Suprapubic skin (tissue), 4 donors: ENCODE data around the gene FBXL13. TPM values are rescaled to one million over a fixed set of nuclear protein-coding genes. Genes with fewer than 3 reads are reported as not detected.
"Not testable (repeated sequence)": the region's sequence is repeated elsewhere in the genome, so short reads cannot be mapped to it uniquely, and the experiment has no call there.

Experiments
- DNase-seq, 2 donors: peaks; one replicate each; pipeline ENCODE4 v3.0.0-alpha.2; 2019; ENCODE audit warnings: low spot score in 2 of 2
- H3K27ac ChIP-seq: fragments of 200-600 bp; sonication (generic); one replicate; pipeline ENCODE4 v1.5.1; 2019
- H3K27me3 ChIP-seq: fragments of 200-600 bp; sonication (generic); one replicate; pipeline ENCODE4 v1.5.1; 2019
- H3K36me3 ChIP-seq: fragments of 200-600 bp; sonication (generic); one replicate; pipeline ENCODE4 v1.5.1; 2019
- H3K4me1 ChIP-seq: fragments of 200-600 bp; sonication (generic); one replicate; pipeline ENCODE4 v1.5.1; 2019
- H3K4me3 ChIP-seq: fragments of 200-600 bp; sonication (generic); one replicate; pipeline ENCODE4 v1.5.1; 2019; ENCODE audit warnings: mild to moderate bottlenecking
- H3K9me3 ChIP-seq: fragments of 200-600 bp; sonication (generic); one replicate; pipeline ENCODE4 v1.5.1; 2019
- EP300 ChIP-seq: sonication (generic); formaldehyde crosslinking; IDR thresholded peaks from one replicate; pipeline ENCODE4 v1.6.1; 2017; ENCODE audit warnings: antibody characterized with exemption
- POLR2A ChIP-seq, 2 donors: fragments of 450-650 bp; IDR thresholded peaks; one replicate each; pipeline ENCODE4 v1.6.1; 2017; ENCODE audit warnings: antibody characterized with exemption in 2 of 2, mild to moderate bottlenecking in 2 of 2, moderate library complexity in 2 of 2
- POLR2AphosphoS5 ChIP-seq, 3 donors: sonication (generic); formaldehyde crosslinking; IDR thresholded peaks; one replicate each; pipeline ENCODE4 v1.6.1; 2017; ENCODE audit warnings: antibody characterized with exemption in 3 of 3
- WGBS: methylation state at CpG from one replicate; pipeline ENCODE4 v1.1.5; 2018; 5-methylcytosine and 5-hydroxymethylcytosine counted together
- total RNA-seq, 4 donors: library from RNA; depleted of rRNA; stranded (reverse); fragments of >200 nt; gene quantifications; one replicate each; pipeline ENCODE4 v1.1.0, GENCODE V29; 2016
- TF ChIP-seq, protein P1 (sequence below), 2 donors: fragments of 200-600 bp in 1 of 2; fragments of 450-650 bp in 1 of 2; sonication (generic) in 1 of 2; IDR thresholded peaks; one replicate each; pipeline ENCODE4 v1.5.1; 2016 to 2019; ENCODE audit warnings: antibody characterized with exemption in 2 of 2, mild to moderate bottlenecking in 1 of 2, moderate library complexity in 1 of 2

FBXL13 gene
- total RNA-seq, 4 donors from 2014 or later, result 0.30 to 1.4 (median 0.81) TPM

DNA sequence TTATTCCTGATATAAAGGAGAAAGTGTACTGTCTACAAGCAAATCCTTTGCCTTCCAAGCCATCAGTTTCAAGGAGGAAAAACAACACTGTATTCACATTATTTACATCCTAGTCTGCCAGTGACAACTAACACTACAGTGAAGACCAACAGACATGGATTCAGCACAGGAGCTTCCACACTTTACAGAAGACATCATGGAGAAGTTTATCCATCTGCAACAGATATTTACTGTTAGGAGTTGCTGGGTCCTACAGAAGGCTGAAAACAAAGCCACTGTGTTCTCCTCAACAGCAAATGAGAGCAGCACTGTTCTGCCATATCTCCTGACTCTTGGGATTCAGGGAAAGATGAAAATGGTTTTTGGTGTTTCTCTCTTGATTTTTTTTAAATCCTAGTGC is 42.4 kb upstream of the FBXL13 start:
- no peak for DNase-seq
- H3K9me3 ChIP-seq, result no peaks in the 10 kb centered on the region
- H3K36me3 ChIP-seq, result peaks cover 8% of the 10 kb centered on the region
- no peak overlapping the region for H3K4me3 ChIP-seq
- TF ChIP-seq POLR2AphosphoS5 (IDR thresholded peaks at IDR 0.05), result no peak
- H3K27ac ChIP-seq, result no peak overlapping the region
- H3K27me3 ChIP-seq, result no peaks in the 10 kb centered on the region
- no peaks in the 10 kb centered on the region for H3K4me1 ChIP-seq

DNA sequence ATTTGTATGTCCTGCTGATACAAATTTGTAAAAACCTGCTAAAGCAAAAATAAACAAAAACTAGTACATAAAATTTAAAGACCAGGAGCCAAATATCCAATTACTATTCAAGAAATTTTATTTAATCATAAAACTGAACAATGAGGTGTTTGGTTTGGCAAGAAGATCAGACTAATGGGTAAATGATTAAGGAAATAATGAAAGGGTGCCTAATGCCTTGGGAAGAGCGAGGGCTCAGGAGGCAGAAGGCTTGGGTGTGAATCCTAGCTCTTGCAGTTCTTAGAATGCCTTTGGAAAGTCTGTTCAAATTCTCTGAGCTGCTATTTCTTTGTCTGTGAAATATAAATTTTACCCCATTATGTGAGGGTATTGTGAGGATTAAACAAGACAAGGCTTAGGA is 41.9 kb upstream of the FBXL13 start:
- no peaks in the 10 kb centered on the region for H3K4me1 ChIP-seq
- DNase-seq, result no peak
- 91% methylated on average over 1 of the region's 1 CpG for WGBS

DNA sequence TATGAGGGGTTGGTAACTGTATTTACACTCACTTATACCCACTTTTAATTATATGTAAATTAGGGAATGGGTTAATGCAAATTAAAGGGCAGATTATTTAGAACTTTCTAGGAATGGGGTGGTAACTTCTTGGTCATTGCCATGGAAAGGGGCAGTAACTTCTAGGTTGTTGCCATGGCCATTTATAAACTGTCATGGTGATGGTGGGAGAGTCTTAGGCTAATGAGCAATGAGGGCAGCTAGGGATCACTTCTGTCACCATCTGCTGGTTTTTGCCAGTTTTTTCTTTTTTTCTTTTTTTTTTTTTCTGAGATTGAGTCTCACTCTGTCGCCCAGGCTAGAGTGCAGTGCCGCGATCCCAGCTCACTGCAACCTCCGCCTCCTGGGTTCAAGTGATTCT is 41.2 kb upstream of the FBXL13 start:
- no peak for DNase-seq
- H3K36me3 ChIP-seq, result peaks cover 8% of the 10 kb centered on the region
- no peak overlapping the region for H3K27ac ChIP-seq
- no peaks in the 10 kb centered on the region for H3K4me1 ChIP-seq
- no peak overlapping the region for H3K4me3 ChIP-seq
- no peak for TF ChIP-seq POLR2A (IDR thresholded peaks at IDR 0.05)
- TF ChIP-seq POLR2AphosphoS5 (IDR thresholded peaks at IDR 0.05), result no peak
- TF ChIP-seq, protein P1, sequence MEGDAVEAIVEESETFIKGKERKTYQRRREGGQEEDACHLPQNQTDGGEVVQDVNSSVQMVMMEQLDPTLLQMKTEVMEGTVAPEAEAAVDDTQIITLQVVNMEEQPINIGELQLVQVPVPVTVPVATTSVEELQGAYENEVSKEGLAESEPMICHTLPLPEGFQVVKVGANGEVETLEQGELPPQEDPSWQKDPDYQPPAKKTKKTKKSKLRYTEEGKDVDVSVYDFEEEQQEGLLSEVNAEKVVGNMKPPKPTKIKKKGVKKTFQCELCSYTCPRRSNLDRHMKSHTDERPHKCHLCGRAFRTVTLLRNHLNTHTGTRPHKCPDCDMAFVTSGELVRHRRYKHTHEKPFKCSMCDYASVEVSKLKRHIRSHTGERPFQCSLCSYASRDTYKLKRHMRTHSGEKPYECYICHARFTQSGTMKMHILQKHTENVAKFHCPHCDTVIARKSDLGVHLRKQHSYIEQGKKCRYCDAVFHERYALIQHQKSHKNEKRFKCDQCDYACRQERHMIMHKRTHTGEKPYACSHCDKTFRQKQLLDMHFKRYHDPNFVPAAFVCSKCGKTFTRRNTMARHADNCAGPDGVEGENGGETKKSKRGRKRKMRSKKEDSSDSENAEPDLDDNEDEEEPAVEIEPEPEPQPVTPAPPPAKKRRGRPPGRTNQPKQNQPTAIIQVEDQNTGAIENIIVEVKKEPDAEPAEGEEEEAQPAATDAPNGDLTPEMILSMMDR (IDR thresholded peaks at IDR 0.05), result no peak
- TF ChIP-seq EP300, result no peak
- 97% methylated on average over 4 of the region's 4 CpGs for WGBS
- no peaks in the 10 kb centered on the region for H3K9me3 ChIP-seq
- no peaks in the 10 kb centered on the region for H3K27me3 ChIP-seq

More for the DNA sequence above, 41.9 kb upstream of the FBXL13 start:
- Histone ChIP-seq H3K4me3 (no peak overlapping the region), H3K36me3 (peaks cover 8% of the 10 kb centered on the region), H3K27me3 (no peaks in the 10 kb centered on the region), H3K27ac (no peak overlapping the region), H3K9me3 (no peaks in the 10 kb centered on the region)
- TF ChIP-seq, protein P1 (IDR thresholded peaks at IDR 0.05), result no peak
- no peak for TF ChIP-seq EP300
- TF ChIP-seq POLR2A (IDR thresholded peaks at IDR 0.05), result no peak
- no peak for TF ChIP-seq POLR2AphosphoS5 (IDR thresholded peaks at IDR 0.05)

DNA sequence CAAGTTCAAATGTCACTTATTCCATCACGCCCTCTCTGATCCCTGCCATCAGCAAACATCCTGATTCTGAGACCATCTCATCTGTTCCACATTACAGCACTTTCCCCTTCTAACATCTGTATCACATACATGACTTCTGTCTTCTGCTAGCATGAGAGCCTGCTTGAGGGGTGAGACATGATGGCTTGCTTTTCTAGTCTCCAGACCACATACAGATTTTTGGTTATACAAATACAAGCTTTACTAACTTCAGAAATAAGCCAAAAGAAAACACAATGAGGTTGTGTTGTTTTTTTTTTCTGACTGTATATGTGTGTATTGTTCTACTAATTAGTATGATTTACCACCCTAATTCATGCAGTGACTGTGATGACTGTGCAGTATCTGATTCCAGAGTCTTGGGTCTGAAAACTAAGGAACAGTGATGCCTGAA is 40.0 kb upstream of the FBXL13 start:
- Histone ChIP-seq H3K27me3 (no peaks in the 10 kb centered on the region), H3K4me1 (no peaks in the 10 kb centered on the region), H3K36me3 (peaks cover 3% of the 10 kb centered on the region), H3K9me3 (no peaks in the 10 kb centered on the region), H3K27ac (no peak overlapping the region), H3K4me3 (no peak overlapping the region)
- TF ChIP-seq POLR2A (IDR thresholded peaks at IDR 0.05) (no peak), POLR2AphosphoS5 (IDR thresholded peaks at IDR 0.05) (no peak), EP300 (no peak)
- TF ChIP-seq, protein P1 (IDR thresholded peaks at IDR 0.05), result no peak
- no peak for DNase-seq
- 69% methylated on average over 1 of the region's 1 CpG for WGBS

DNA sequence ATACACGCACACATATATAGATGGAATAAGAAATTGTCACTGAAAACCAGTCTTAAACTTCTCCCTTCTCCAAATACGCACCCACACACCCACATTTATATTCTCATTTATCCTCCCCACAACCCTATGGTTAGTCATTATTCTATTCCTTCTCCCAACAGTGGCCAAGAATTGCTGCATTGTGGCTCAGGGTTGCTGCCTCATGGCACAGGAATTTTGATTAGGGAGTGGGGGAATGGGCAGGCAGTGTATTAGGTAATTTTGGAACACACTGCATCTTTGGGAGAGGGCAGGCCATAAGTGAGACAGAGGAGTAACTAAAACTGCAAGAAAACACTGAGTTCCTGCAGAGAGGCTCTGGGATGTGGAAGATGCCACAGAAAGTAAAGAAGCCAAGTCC is 38.6 kb upstream of the FBXL13 start:
- TF ChIP-seq POLR2AphosphoS5 (IDR thresholded peaks at IDR 0.05) (no peak), EP300 (no peak), POLR2A (IDR thresholded peaks at IDR 0.05) (no peak)
- TF ChIP-seq, protein P1 (IDR thresholded peaks at IDR 0.05), result no peak

DNA sequence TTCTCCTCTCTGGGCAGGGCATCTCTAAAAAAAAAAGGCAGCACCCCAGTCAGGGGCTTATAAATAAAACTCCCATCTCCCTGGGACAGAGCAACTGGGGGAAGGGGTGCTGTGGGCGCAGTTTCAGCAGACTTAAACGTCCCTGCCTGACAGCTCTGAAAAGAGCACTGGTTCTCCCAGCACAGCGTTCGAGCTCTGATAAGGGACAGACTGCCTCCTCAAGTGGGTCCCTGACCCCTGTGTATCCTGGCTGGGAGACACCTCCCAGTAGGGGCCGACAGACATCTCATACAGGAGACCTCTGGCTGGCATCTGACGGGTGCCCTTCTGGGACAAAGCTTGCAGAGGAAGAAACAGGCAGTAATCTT is 32.1 kb upstream of the FBXL13 start:
- WGBS, result 72% methylated on average over 6 of the region's 6 CpGs
- DNase-seq, H3K27me3 ChIP-seq, H3K9me3 ChIP-seq, H3K4me3 ChIP-seq, H3K27ac ChIP-seq, H3K4me1 ChIP-seq: not testable (repeated sequence)
- peaks cover 17% of the 10 kb centered on the region for H3K36me3 ChIP-seq

More for the DNA sequence above, 38.6 kb upstream of the FBXL13 start:
- H3K36me3 ChIP-seq, result no peaks in the 10 kb centered on the region
- DNase-seq, result no peak
- no peaks in the 10 kb centered on the region for H3K9me3 ChIP-seq
- no peak overlapping the region for H3K4me3 ChIP-seq
- H3K4me1 ChIP-seq, result no peaks in the 10 kb centered on the region
- no peaks in the 10 kb centered on the region for H3K27me3 ChIP-seq
- H3K27ac ChIP-seq, result no peak overlapping the region
- 88% methylated on average over 2 of the region's 2 CpGs for WGBS
